ENCODE results near the gene BCAS1.

The BCAS1 gene

GRCh38 chr20:54110041-54110440, 39.6 kb upstream of the BCAS1 start:
- Histone ChIP-seq H2AK5ac (ENCODE audit: low read length) (no peak overlapping the region), H4K5ac (ENCODE audit: low read length) (no peak overlapping the region), H3K79me2 (ENCODE audit: control insufficient read depth, insufficient read depth, low read length) (no peaks in the 10 kb centered on the region), H3K18ac (ENCODE audit: low read length) (no peak overlapping the region), H2BK5ac (ENCODE audit: low read length) (no peak overlapping the region), H3K56ac (ENCODE audit: low read length) (no peak overlapping the region), H3K9ac (ENCODE audit: low read length) (no peak overlapping the region), H3K4me3 (ENCODE audit: low read length) (no peak overlapping the region), H3K79me1 (ENCODE audit: low read length) (no peaks in the 10 kb centered on the region), H3K23ac (ENCODE audit: low read length) (no peak overlapping the region), H2BK120ac (ENCODE audit: low read depth, low read length) (no peak overlapping the region), H2BK15ac (replicated peaks; ENCODE audit: low read depth) (no peak overlapping the region), H3K36me3 (ENCODE audit: control insufficient read depth, insufficient read depth, low read length) (no peaks in the 10 kb centered on the region), H4K8ac (ENCODE audit: low read depth, low read length) (no peak overlapping the region), H3K27me3 (ENCODE audit: insufficient read depth, low read length, poor library complexity) (no peaks in the 10 kb centered on the region), H3K4me1 (ENCODE audit: control insufficient read depth, low read depth, low read length) (peaks cover 2% of the 10 kb centered on the region), H3K4ac (ENCODE audit: low read depth, low read length) (no peak overlapping the region), H3K4me2 (ENCODE audit: low read length) (no peak overlapping the region), H3K27ac (ENCODE audit: low read depth, low read length) (no peak overlapping the region)
- no peak for DNase-seq

- Histone ChIP-seq H2BK15ac (replicated peaks; ENCODE audit: low read depth) (no peak overlapping the region), H2AK5ac (ENCODE audit: low read length) (no peak overlapping the region), H3K4me1 (ENCODE audit: control insufficient read depth, low read depth, low read length) (peaks cover 3% of the 10 kb centered on the region), H3K4me3 (ENCODE audit: low read length) (no peak overlapping the region), H3K18ac (ENCODE audit: low read length) (no peak overlapping the region), H3K36me3 (ENCODE audit: control insufficient read depth, insufficient read depth, low read length) (no peaks in the 10 kb centered on the region), H3K56ac (ENCODE audit: low read length) (no peak overlapping the region), H4K5ac (ENCODE audit: low read length) (no peak overlapping the region), H2BK5ac (ENCODE audit: low read length) (no peak overlapping the region), H4K8ac (ENCODE audit: low read depth, low read length) (no peak overlapping the region), H3K79me1 (ENCODE audit: low read length) (no peaks in the 10 kb centered on the region), H3K9ac (ENCODE audit: low read length) (no peak overlapping the region), H2BK120ac (ENCODE audit: low read depth, low read length) (no peak overlapping the region), H3K4ac (ENCODE audit: low read depth, low read length) (no peak overlapping the region), H3K23ac (ENCODE audit: low read length) (no peak overlapping the region), H3K4me2 (ENCODE audit: low read length) (no peak overlapping the region), H3K27ac (ENCODE audit: low read depth, low read length) (no peak overlapping the region), H3K27me3 (ENCODE audit: insufficient read depth, low read length, poor library complexity) (no peaks in the 10 kb centered on the region), H3K79me2 (ENCODE audit: control insufficient read depth, insufficient read depth, low read length) (no peaks in the 10 kb centered on the region)
- 100% methylated on average over 1 of the region's 1 CpG for WGBS (ENCODE audit: extremely low coverage, insufficient coverage, low lambda C conversion rate)
- no peak for DNase-seq
Observed at GRCh38 chr20:54108817-54109216, 38.4 kb upstream of the BCAS1 start.

- H3K23ac ChIP-seq (ENCODE audit: low read length), result no peak overlapping the region
- H3K4ac ChIP-seq (ENCODE audit: low read depth, low read length), result no peak overlapping the region
- H3K4me3 ChIP-seq (ENCODE audit: low read length), result no peak overlapping the region
- H3K36me3 ChIP-seq (ENCODE audit: control insufficient read depth, insufficient read depth, low read length), result no peaks in the 10 kb centered on the region
- no peak overlapping the region for H3K4me2 ChIP-seq (ENCODE audit: low read length)
- no peaks in the 10 kb centered on the region for H3K79me2 ChIP-seq (ENCODE audit: control insufficient read depth, insufficient read depth, low read length)
- H2AK5ac ChIP-seq (ENCODE audit: low read length), result no peak overlapping the region
- H3K4me1 ChIP-seq (ENCODE audit: control insufficient read depth, low read depth, low read length), result peaks cover 3% of the 10 kb centered on the region
- no peak overlapping the region for H2BK120ac ChIP-seq (ENCODE audit: low read depth, low read length)
- no peak overlapping the region for H3K56ac ChIP-seq (ENCODE audit: low read length)
- no peak overlapping the region for H4K8ac ChIP-seq (ENCODE audit: low read depth, low read length)
- no peaks in the 10 kb centered on the region for H3K27me3 ChIP-seq (ENCODE audit: insufficient read depth, low read length, poor library complexity)
- H3K27ac ChIP-seq (ENCODE audit: low read depth, low read length), result no peak overlapping the region
- no peak overlapping the region for H2BK15ac ChIP-seq (replicated peaks; ENCODE audit: low read depth)
- no peak for DNase-seq
- H2BK5ac ChIP-seq (ENCODE audit: low read length), result no peak overlapping the region
- H3K79me1 ChIP-seq (ENCODE audit: low read length), result no peaks in the 10 kb centered on the region
- no peak overlapping the region for H3K9ac ChIP-seq (ENCODE audit: low read length)
- no peak overlapping the region for H4K5ac ChIP-seq (ENCODE audit: low read length)
- no peak overlapping the region for H3K18ac ChIP-seq (ENCODE audit: low read length)
Observed at GRCh38 chr20:54108326-54108642, 37.9 kb upstream of the BCAS1 start.

GRCh38 chr20:54107600-54108325, 37.4 kb upstream of the BCAS1 start:
- peaks cover 3% of the 10 kb centered on the region for H3K4me1 ChIP-seq (ENCODE audit: control insufficient read depth, low read depth, low read length)
- no peak overlapping the region for H3K56ac ChIP-seq (ENCODE audit: low read length)
- no peak overlapping the region for H3K27ac ChIP-seq (ENCODE audit: low read depth, low read length)
- no peak overlapping the region for H3K23ac ChIP-seq (ENCODE audit: low read length)
- DNase-seq, result peak; percentile 70
- no peak overlapping the region for H4K5ac ChIP-seq (ENCODE audit: low read length)
- no peaks in the 10 kb centered on the region for H3K79me1 ChIP-seq (ENCODE audit: low read length)
- no peak overlapping the region for H2BK5ac ChIP-seq (ENCODE audit: low read length)
- no peak overlapping the region for H4K8ac ChIP-seq (ENCODE audit: low read depth, low read length)
- H3K27me3 ChIP-seq (ENCODE audit: insufficient read depth, low read length, poor library complexity), result no peaks in the 10 kb centered on the region
- no peak overlapping the region for H2BK15ac ChIP-seq (replicated peaks; ENCODE audit: low read depth)
- H3K79me2 ChIP-seq (ENCODE audit: control insufficient read depth, insufficient read depth, low read length), result no peaks in the 10 kb centered on the region
- H3K9ac ChIP-seq (ENCODE audit: low read length), result no peak overlapping the region
- no peaks in the 10 kb centered on the region for H3K36me3 ChIP-seq (ENCODE audit: control insufficient read depth, insufficient read depth, low read length)
- no peak overlapping the region for H3K18ac ChIP-seq (ENCODE audit: low read length)
- H2BK120ac ChIP-seq (ENCODE audit: low read depth, low read length), result no peak overlapping the region
- WGBS (ENCODE audit: extremely low coverage, insufficient coverage, low lambda C conversion rate), result no CpG with 5 or more reads among the region's 7 CpGs
- no peak overlapping the region for H3K4ac ChIP-seq (ENCODE audit: low read depth, low read length)
- no peak overlapping the region for H3K4me2 ChIP-seq (ENCODE audit: low read length)
- no peak overlapping the region for H2AK5ac ChIP-seq (ENCODE audit: low read length)
- H3K4me3 ChIP-seq (ENCODE audit: low read length), result no peak overlapping the region

GRCh38 chr20:54107181-54107580, 36.8 kb upstream of the BCAS1 start:
- Histone ChIP-seq H3K27ac (ENCODE audit: low read depth, low read length) (no peak overlapping the region), H3K56ac (ENCODE audit: low read length) (no peak overlapping the region), H3K4ac (ENCODE audit: low read depth, low read length) (no peak overlapping the region), H3K27me3 (ENCODE audit: insufficient read depth, low read length, poor library complexity) (no peaks in the 10 kb centered on the region), H3K18ac (ENCODE audit: low read length) (no peak overlapping the region), H2BK5ac (ENCODE audit: low read length) (no peak overlapping the region), H4K5ac (ENCODE audit: low read length) (no peak overlapping the region), H3K4me3 (ENCODE audit: low read length) (no peak overlapping the region), H3K36me3 (ENCODE audit: control insufficient read depth, insufficient read depth, low read length) (no peaks in the 10 kb centered on the region), H2BK15ac (replicated peaks; ENCODE audit: low read depth) (no peak overlapping the region), H3K4me2 (ENCODE audit: low read length) (no peak overlapping the region), H3K79me2 (ENCODE audit: control insufficient read depth, insufficient read depth, low read length) (no peaks in the 10 kb centered on the region), H2AK5ac (ENCODE audit: low read length) (no peak overlapping the region), H4K8ac (ENCODE audit: low read depth, low read length) (no peak overlapping the region), H2BK120ac (ENCODE audit: low read depth, low read length) (no peak overlapping the region), H3K79me1 (ENCODE audit: low read length) (no peaks in the 10 kb centered on the region), H3K9ac (ENCODE audit: low read length) (no peak overlapping the region), H3K23ac (ENCODE audit: low read length) (no peak overlapping the region), H3K4me1 (ENCODE audit: control insufficient read depth, low read depth, low read length) (peaks cover 3% of the 10 kb centered on the region)
- no peak for DNase-seq
- WGBS (ENCODE audit: extremely low coverage, insufficient coverage, low lambda C conversion rate), result no CpG with 5 or more reads among the region's 2 CpGs

- Histone ChIP-seq H3K4me1 (ENCODE audit: control insufficient read depth, low read depth, low read length) (peaks cover 3% of the 10 kb centered on the region), H2BK15ac (replicated peaks; ENCODE audit: low read depth) (no peak overlapping the region), H3K9ac (ENCODE audit: low read length) (no peak overlapping the region), H3K27me3 (ENCODE audit: insufficient read depth, low read length, poor library complexity) (no peaks in the 10 kb centered on the region), H3K79me2 (ENCODE audit: control insufficient read depth, insufficient read depth, low read length) (no peaks in the 10 kb centered on the region), H3K4me3 (ENCODE audit: low read length) (no peak overlapping the region), H2AK5ac (ENCODE audit: low read length) (no peak overlapping the region), H4K5ac (ENCODE audit: low read length) (no peak overlapping the region), H3K18ac (ENCODE audit: low read length) (no peak overlapping the region), H2BK120ac (ENCODE audit: low read depth, low read length) (no peak overlapping the region), H3K56ac (ENCODE audit: low read length) (no peak overlapping the region), H4K8ac (ENCODE audit: low read depth, low read length) (no peak overlapping the region), H3K4me2 (ENCODE audit: low read length) (no peak overlapping the region), H3K27ac (ENCODE audit: low read depth, low read length) (no peak overlapping the region), H2BK5ac (ENCODE audit: low read length) (no peak overlapping the region), H3K23ac (ENCODE audit: low read length) (no peak overlapping the region), H3K4ac (ENCODE audit: low read depth, low read length) (no peak overlapping the region), H3K79me1 (ENCODE audit: low read length) (no peaks in the 10 kb centered on the region), H3K36me3 (ENCODE audit: control insufficient read depth, insufficient read depth, low read length) (no peaks in the 10 kb centered on the region)
- WGBS (ENCODE audit: extremely low coverage, insufficient coverage, low lambda C conversion rate), result no CpG with 5 or more reads among the region's 4 CpGs
- no peak for DNase-seq
Observed at GRCh38 chr20:54106162-54106561, 35.8 kb upstream of the BCAS1 start.
